NCI-H1048 (cell line): Measurements from ENCODE around the gene BMERB1.
"Not testable (repeated sequence)": the region's sequence is repeated elsewhere in the genome, so short reads cannot be mapped to it uniquely, and the experiment has no call there.

Experiments
- DNase-seq: peaks from one replicate; lab custom pipeline; 2025; lab: John Stamatoyannopoulos, UW

The BMERB1 gene

DNA sequence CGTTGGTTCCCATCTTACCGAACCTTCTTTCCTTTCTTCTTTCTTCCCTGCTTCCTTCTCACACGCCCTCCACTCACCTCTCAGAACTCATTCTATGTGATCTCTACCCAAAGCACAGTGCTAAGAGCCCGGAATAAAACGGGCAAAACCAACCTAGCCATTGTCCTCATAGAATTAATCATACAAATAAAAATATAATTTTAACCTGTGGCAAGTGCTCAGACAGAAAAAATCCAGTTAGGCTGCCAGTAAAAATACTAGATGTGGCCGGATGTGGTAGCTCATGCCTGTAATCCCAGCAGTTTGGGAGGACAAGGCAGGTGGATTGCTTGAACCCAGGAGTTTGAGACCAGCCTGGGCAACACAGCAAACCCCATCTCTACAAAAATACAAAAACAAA, 27.0 kb downstream of the BMERB1 start:
- DNase-seq = no peak

DNA sequence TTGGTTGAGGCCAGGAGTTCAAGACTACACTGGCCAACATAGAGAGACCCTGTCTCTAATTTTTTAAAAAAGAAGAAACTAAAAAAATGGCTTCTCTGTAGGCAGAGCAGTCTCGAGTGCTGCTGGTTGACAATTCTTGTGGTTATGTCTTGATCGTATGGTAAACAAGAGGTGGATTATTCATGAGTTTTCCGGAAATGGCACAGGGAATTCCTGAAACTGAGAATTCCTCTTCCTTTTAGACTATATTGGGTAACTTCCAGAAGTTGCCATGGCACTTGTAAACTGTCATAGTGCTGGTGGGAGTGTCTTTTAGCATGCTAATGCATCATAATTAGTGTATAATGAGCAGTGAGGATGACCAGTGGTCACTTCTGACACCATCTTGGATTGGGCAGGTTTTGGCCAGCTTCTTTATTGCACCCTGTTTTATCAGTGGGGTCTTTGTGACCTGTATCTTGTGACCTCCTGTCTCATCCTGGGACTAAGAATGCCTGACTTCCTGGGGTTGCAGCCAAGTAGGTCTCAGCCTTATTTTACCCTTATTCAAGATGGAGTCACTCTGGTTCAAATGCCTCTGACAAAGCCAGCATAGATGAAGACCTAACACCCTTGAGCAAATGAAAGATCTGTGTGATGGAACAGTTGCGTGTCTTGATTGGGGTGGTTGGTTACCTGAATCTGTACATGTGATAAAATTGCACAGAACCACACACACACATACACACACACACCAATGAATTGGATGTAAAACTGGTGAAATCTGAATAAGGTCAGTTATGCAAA, 30.2 kb downstream of the BMERB1 start:
- DNase-seq = no peak

DNA sequence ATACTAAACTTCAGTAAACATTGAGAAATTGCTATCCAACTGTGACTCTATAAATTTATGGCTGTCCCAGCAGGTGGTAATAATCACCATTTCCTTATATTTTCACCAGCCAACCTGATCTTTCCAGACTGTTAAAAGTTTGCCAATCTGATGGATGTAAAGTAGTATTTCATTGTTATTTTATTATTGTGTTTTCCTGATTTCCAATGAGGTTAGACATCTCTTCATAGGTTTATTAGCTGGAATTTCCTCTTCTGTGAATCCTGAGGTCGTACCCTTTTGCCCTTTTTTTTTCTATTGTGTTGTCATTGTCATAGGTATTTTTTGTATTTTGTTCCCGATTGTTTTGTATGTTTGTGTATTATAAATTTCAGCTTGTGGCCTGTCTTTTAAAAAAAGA, 31.7 kb downstream of the BMERB1 start:
- no peak for DNase-seq

DNA sequence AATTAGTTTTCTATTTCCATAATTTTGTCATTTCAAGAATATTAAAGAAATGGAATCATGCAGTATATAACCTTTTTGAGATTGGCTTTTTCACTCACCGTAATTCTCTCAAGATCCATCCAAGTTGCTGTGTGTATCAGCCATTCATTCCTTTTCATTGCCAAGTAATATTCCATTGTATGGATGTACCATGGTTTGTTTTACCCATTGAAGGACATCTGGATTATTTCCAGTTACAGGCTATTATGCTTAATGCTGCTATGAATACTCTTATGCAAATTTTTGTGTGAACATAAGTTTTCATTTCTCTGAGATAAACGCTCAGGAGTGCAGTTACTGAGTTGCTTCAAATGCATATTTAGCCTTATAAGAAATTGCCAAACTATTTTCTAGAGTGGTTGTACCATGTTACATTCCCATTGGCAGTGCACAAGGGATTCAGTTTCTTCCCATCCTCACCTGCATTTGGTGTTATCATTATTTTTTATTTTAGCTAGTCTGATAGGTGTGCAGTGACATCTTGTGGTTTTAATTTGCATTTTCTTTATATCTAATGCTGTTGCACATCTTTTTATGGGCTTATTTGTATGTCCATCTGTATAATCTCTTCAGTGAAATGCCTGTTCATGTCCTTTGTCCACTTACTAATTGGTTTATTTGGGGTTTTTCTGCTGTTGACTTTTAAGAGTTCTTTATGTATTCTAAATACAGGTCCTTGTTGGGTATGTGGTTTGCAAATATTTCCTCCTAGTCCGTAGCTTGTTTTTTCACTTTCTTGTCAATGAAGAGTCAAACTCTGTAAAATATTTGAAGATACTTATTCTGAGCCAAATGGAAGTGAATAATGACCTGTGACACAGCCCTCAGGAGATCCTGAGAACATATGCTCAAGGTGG, 32.7 kb downstream of the BMERB1 start:
- no peak for DNase-seq

DNA sequence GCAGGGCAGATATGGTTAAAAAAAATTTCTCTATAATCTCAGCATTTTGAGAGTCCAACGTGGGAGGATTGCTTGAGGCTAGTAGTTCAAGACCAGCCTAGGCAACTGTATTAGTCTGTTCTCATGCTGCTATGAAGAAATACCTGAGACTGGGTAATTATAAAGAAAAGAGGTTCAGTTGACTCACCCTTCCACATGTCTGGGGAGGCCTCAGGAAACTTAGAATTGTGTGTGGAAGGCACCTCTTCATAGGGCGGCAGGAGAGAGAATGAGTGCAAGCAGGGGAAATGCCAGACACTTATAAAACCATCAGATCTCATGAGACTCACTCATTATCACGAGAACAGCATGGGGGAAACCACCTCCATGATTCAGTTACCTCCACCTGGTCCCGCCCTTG, 42.6 kb downstream of the BMERB1 start:
- DNase-seq = not testable (repeated sequence)

DNA sequence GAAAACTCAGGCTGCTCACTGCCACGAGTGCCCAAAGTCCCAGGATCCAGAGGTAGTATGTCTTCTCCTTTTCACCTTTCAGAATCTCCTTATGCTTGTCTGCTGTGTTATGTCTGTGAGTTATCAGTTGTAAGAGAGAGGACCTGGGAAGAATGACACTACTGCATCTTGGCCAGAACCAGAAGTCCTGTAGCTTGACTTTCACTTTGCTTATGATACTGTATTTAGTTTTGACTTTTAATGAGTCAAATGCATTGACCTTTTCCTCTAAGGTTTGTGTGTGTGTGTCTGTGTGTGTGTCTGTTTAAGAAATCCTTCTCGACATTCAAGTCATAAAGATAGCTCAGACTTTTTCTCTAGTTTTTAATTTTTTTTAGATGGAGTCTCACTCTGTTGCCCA, 43.4 kb downstream of the BMERB1 start:
- DNase-seq = no peak

DNA sequence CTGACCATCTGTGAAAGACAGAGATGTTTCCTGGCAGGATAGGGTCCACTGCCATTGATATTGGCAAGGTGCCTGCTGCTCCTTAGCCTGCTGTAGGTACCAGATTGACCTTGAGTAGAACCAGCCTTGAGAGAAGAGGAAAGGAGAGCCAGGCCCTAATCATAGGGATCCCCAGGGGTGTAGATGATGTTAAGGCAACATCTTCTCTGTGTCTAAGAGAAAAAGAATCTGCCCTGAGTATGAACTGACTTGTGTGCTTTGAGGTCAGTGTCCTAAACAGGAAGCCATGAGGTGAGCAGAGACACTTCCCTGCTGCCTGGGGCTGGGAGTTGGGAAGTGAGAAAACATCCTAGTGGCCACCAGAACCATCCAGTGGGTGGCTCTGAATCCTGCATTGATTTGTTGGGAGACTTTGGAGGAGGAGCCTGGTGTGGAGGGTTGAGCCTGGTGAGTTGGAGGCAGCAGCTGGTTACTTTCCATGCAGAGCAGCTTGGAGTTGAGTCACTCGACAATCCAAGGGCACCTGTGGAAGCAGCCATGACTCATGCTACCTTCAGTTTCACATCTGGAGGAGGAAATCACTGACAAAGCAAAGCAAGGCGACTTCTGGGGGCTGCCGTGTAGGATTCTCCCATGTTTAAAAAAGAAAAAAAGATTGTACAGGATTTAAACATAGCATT, 47.8 kb downstream of the BMERB1 start:
- DNase-seq = no peak

DNA sequence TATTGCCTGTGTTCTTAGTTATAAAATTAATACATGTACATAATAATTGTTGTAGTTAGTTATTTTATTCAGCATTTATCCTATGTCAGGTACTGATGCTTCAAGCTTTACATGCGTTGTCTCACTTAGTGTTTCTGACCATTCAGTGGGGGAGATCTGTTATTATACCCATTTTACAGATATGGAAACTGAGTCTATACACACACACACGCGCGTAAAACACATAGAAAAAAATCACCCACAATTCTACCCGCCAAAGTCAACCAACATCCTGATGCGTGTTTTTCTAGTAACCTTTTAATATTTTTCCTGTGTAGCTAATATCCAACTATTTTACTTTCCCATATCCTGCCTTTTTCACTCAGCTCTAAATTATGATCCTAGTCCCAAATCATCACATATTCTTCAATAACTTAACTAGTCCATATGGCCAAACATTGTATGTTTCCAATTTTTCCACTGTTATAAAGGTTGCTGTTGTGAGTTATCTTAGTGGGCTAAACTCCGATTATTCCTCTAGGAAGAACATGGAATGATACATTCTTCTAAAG, 48.4 kb downstream of the BMERB1 start:
- no peak for DNase-seq

DNA sequence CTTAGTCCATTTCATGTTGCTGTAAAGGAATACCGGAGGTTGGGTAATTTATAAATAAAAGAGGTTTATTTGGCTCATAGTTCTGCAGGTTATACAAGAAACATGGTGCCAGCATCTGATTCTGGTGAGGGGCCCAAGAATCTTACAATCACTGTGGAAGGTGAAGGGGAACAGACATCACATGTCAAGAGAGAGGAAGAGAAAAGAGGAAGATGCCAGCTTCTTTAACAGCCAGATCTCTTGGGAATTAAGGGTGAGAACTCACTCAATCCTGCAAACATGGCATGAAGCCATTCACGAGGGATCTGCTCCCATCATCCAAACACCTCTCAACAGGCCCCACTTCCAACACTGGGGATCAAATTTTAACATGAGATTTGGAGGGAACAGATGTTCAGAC, 49.5 kb downstream of the BMERB1 start:
- no peak for DNase-seq

DNA sequence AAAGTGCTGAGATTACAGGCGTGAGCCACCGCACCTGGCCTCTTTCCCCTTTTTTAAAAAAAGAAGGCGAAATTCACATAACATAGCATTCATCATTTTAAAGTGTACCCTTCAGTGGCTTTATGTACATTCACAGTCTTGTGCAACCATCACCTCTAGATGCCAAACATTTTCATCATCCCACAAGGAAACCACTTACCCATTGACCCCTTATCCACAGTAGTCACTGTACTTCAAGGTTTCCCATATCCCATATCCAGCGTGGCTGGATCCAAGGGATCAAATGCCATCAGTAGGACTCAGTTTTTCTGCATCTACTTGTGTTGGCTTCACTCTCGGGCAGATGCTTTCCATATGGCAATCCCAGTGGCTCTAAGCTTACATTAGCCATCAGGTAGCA, 50.3 kb downstream of the BMERB1 start:
- DNase-seq = no peak

DNA sequence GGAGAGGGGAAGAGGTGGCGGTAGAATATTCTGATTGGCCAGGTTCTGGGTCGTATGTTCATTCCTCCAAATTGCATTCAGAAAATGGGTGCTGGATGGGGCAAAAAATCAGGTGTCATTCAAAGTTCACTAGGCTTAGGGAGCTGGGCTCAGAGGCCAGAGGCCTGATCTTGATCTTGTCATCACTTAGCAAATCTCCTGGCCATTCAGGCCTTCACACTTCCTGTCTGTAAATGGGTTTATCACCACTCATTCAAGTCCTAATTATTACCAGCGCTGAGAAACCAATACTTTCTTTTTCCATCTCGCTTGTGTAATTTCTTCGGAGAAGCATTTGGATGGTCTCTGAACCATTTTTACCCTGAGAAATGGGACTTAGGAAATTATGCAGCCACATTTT, 50.8 kb downstream of the BMERB1 start:
- DNase-seq = no peak

DNA sequence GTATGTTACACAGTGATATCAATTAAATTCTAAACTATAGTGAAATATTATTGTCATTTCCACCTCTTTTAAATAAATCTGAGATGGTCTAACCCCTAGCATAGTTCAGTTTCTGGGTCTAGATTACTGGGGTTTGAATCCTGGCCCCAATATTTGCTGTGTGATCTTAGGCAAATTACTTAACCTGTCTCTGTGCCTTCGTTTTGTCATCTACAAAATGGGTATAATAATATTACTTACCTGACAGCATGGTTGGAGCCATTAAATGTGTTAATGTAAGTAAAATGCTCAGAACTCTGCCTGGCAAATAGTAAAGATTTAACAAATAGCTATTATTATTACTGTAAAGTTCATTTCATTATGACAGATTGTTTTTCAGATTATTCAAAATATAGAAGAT, 52.3 kb downstream of the BMERB1 start:
- DNase-seq = no peak

DNA sequence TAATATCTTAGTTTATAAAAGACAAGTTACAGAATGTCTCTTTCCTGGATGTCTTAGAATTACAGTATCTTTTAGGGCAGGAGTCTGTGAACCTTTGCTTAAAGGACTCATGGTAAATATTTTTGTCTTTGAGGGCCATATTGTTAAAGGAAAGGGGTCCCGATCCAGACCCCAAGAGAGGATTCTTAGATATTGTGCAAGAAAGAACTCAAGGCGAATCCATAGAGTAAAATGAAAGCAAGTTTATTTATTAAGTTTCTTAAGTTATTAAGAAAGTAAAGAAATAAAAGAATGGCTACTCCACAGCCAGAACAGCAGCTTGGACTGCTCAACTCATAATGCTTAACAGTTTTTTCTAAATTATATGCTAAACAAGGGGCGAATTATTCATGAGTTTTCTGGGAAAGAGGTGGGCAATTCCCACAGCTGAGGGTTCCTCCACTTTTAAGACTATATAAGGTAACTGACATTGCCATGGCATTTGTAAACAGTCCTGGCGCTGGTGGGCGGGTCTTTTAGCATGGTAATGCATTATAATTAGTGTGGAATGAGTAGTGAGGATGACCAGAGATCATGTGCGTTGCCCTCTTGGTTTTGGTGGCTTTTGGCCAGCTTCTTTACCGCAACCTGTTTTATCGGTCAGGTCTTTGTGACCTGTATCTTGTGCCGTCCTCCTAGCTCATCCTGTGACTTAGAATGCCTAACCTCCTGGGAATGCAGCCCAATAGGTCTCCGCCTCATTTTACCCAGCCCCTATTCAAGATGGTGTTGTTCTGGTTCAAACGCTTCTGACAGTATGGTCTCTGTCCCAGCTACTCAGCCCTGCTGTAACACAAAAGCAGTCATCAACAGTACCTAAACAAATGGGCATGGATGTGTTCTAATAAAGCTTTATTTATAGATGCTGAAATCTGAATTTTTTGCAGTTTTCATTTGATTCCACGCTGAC, 53.2 kb downstream of the BMERB1 start:
- no peak for DNase-seq

DNA sequence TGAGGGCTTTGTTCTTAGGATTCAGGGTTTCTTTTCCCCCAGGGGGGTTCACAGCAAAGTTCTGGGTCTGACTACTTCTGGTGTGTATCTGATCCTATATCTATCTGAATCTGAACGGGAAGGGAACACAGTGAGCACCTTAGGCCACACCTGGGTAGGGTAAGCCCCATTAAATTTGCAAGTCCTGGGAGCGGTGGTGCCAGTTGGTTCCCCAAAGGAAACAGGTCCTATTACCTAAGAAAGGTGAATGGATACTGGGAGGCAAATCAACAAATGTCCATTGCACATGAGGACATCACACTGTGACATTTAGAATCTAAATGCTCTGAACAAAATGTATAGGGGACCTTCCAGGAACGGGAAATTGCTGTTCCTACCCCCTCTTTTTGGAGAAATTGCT, 54.6 kb downstream of the BMERB1 start:
- no peak for DNase-seq

DNA sequence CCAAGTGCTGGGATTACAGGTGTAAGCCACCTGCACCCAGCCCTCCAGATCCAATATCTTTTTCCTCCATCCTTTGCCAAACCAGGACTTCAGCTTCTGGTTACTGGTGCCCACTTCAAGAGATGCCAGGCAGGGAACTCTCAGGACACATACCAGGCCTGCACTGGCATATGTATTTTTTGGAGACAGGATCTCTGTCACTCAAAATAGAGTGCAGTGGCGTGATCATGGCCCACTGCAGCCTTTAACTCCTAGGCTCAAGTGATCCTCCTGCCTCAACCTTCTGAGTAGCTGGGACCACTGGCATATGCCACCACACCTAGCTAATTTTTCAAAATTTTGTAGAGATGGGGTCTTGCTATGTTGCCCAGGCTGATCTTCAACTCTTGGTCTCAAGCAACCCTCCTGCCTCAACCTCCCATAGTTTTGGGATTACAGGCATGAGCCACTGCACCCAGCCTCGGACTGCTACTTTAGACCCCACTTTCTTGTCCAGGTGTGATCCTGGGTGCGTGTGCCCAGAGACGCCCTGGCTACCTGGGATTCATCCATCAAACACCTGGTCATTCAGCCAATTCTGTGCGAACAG, 55.8 kb downstream of the BMERB1 start:
- DNase-seq = no peak

DNA sequence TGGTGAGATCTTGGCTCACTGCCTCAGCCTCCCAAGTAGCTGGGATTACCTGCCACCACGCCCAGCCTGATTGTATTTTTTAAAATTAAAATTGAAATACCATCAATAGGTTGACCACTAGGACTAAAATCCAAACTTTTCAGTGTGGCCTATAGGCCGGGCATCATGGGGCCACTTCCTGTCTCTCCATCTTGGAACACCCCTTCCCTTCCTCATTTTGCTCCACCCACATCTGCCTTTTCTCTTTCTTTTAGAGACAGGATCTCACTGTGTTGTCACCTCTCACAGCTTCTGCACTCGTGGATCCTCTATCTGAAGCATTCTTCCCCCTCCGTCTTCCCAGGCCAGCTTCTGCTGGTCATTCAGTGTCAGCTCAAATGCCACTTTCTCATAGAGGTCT, 57.0 kb downstream of the BMERB1 start:
- no peak for DNase-seq

DNA sequence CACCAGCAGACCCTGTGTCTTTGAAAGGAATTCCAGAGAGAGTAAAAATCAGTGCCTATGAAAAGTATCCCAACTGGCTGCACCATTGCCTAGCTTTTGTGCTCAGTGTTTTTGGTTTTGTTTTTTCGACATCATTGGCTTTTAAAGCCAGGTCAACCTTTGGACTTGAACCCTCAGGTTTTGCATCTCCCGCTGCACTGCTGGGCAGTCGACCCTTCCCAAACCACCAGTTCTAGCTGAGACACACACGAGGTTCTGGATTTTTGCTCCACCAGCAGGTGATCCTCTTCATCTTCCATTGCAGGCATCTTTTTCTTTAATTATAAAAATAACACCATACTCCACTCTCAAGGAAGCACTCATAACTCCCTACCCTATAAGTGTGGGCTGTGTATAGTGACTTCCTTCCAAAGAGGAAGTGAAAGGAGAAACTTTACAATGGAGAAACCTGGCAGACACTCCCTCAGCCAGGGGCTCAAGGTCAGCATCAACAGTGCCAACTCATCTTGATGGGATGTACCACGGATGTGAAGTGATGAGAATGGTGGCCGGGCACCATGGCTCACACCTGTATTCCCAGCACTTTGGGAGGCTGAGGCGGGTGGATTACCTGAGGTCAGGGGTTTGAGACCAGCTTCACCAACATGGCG, 57.8 kb downstream of the BMERB1 start:
- DNase-seq = no peak

DNA sequence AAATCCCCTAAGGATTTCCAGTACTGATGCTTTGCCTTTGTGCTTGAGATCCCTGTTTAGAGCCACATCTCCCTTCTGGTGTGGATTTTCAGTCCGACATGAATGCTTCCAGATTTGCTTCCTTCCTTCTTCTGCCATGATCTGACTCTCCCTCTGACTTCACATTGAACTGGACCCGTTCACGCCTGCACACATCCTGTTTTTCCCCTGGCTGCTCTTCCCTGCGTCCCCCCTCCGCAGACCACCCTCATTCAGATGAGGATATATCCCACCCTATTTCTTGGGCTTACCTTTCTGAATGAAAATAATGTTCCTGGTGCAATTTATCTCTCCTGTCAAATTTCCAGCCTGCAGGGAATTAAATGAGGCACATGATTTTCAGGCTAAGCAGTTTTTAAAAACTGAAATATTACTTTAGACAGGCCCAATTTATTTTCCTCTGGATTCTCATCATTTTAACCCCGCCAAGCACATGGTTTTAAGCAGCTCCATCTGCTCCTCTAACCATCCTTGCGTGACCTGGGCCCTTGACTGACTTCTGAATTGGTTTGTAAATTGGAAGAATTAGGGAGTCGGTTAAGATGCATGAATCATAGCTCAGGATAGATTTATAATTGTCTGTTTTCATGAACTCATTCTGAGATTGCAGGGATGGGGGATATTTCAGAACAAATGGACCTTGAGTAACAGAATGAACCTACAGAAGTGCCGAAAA, 59.2 kb downstream of the BMERB1 start:
- no peak for DNase-seq

DNA sequence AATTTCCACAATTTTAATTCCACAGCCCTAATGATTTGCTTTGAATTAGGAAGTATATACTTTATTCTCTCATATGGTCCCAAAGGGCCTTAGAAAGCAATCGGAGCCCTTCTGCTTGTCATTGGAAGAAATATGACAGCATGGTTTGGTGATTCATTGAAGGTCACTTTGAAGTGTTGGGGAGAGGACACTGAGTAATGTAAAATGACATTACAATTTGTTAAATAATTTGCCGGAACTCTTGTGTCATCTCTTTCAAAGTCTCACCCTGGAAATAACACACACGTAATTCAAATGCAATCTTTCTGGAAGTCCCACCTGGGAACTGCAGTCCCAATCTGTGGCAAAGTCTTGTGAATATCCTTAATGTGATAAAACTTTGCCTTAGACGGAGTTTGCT, 59.8 kb downstream of the BMERB1 start:
- no peak for DNase-seq

DNA sequence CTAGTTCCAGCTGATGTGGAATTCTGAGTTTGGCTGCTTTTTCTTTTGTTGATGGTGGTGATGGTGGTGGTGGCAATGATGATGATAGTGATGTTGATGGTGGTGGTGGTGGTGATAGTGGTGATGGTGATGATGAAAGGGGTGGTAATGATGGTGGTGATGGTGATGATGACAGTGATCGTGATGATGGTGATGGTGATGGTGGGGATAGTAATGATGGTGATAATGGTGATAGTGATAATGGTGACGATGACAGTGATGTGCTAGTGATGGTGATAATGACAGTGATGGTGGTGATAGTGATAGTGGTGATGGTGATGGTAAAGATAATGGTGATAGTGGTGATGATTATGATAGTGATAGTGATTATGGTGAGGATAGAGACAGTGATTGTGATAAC, 61.5 kb downstream of the BMERB1 start:
- DNase-seq = no peak
